Prostate gland (tissue), 2 donors: ENCODE data around the gene ADGRL2. TPM values are rescaled to one million over a fixed set of nuclear protein-coding genes. Genes with fewer than 3 reads are reported as not detected.
"Not testable (repeated sequence)": the region's sequence is repeated elsewhere in the genome, so short reads cannot be mapped to it uniquely, and the experiment has no call there.

ENCODE experiments used
- DNase-seq: peaks from one replicate; pipeline ENCODE4 v3.0.0-alpha.2; 2019; ENCODE audit warnings: low spot score
- H3K27ac ChIP-seq, 2 donors: fragments of 200-600 bp; sonication (generic); 2 replicates each; pipeline ENCODE4 v1.5.1; 2017 to 2019
- H3K27me3 ChIP-seq: fragments of 200-600 bp; sonication (generic); replicated peaks from 2 replicates; pipeline ENCODE4 v1.5.1; 2019; ENCODE audit not compliant: insufficient read depth
- H3K36me3 ChIP-seq, 2 donors: fragments of 200-600 bp; sonication (generic); 1 replicate in 1 of 2; 2 replicates in 1 of 2; pipeline versions ENCODE4 v1.5.1 to v1.8.1; 2017 to 2019
- H3K4me1 ChIP-seq: fragments of 200-600 bp; sonication (generic); replicated peaks from 2 replicates; pipeline ENCODE4 v1.5.1; 2019
- H3K4me3 ChIP-seq, 2 donors: fragments of 200-600 bp; sonication (generic); 2 replicates each; pipeline ENCODE4 v1.5.1; 2017 to 2019
- H3K9me3 ChIP-seq: fragments of 200-600 bp; sonication (generic); 2 replicates; pipeline ENCODE4 v1.5.1; 2017
- POLR2A ChIP-seq: fragments of 450-650 bp; IDR thresholded peaks from one replicate; pipeline ENCODE4 v1.6.1; 2016; ENCODE audit warnings: antibody characterized with exemption, mild to moderate bottlenecking
- POLR2AphosphoS5 ChIP-seq: sonication (generic); formaldehyde crosslinking; IDR thresholded peaks from one replicate; pipeline ENCODE4 v1.6.1; 2017; ENCODE audit warnings: antibody characterized with exemption
- WGBS: methylation state at CpG from one replicate; pipeline ENCODE4 v1.1.5; 2018; 5-methylcytosine and 5-hydroxymethylcytosine counted together
- intact Hi-C: fragments of 100-400 bp; cut with DNase I; formaldehyde crosslinking; loops from one replicate; pipeline ENCODE4 v1.14.2; 2022
- total RNA-seq, 2 donors: library from RNA; depleted of rRNA; stranded (reverse); fragments of >200 nt; gene quantifications; one replicate each; pipeline ENCODE4 v1.1.0, GENCODE V29; 2016
- TF ChIP-seq, protein P1 (sequence below), 4 experiments: fragments of 200-600 bp in 2 of 4; fragments of 450-650 bp in 2 of 4; sonication (generic) in 2 of 4; IDR thresholded peaks; 1 replicate in 3 of 4; 2 replicates in 1 of 4; pipeline ENCODE4 v1.5.1; 2016 to 2019; ENCODE audit warnings: antibody characterized with exemption in 4 of 4, mild to moderate bottlenecking in 2 of 4, moderate library complexity in 2 of 4

Gene ADGRL2
- total RNA-seq, 2 donors from 2014 or later: 34.0 to 54.0 TPM

DNA sequence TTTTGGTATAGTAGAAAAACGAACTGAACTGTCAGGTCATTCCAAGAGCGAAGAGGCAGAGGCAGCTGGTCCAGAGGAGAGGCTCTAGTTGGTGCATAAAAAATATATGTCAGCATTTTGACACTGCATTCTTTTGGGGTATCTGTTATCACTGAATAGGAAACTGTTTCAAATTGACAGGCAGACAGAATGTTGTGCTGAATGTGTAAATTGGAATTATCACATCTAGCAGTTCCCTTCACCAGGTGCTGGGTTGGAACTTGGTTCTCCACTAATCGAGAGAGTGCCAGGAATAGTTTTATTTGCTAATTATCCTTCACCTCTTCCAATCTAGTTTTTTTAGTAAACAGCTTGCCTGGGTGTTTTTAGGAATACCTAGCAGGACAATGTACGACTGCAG is 52.2 kb downstream of the ADGRL2 start:
- WGBS: 68% methylated on average over 4 of the region's 4 CpGs
- Histone ChIP-seq H3K4me3 (no peak overlapping the region), H3K36me3 (no peaks in the 10 kb centered on the region), H3K27me3 (no peaks in the 10 kb centered on the region), H3K9me3 (no peaks in the 10 kb centered on the region), H3K27ac (no peak overlapping the region), H3K4me1 (no peaks in the 10 kb centered on the region)
- no peak for DNase-seq
- TF ChIP-seq, protein P1, sequence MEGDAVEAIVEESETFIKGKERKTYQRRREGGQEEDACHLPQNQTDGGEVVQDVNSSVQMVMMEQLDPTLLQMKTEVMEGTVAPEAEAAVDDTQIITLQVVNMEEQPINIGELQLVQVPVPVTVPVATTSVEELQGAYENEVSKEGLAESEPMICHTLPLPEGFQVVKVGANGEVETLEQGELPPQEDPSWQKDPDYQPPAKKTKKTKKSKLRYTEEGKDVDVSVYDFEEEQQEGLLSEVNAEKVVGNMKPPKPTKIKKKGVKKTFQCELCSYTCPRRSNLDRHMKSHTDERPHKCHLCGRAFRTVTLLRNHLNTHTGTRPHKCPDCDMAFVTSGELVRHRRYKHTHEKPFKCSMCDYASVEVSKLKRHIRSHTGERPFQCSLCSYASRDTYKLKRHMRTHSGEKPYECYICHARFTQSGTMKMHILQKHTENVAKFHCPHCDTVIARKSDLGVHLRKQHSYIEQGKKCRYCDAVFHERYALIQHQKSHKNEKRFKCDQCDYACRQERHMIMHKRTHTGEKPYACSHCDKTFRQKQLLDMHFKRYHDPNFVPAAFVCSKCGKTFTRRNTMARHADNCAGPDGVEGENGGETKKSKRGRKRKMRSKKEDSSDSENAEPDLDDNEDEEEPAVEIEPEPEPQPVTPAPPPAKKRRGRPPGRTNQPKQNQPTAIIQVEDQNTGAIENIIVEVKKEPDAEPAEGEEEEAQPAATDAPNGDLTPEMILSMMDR (IDR thresholded peaks at IDR 0.05): no peak
- TF ChIP-seq POLR2A: no peak
- TF ChIP-seq POLR2AphosphoS5: no peak
- intact Hi-C loops: no loop called here

DNA sequence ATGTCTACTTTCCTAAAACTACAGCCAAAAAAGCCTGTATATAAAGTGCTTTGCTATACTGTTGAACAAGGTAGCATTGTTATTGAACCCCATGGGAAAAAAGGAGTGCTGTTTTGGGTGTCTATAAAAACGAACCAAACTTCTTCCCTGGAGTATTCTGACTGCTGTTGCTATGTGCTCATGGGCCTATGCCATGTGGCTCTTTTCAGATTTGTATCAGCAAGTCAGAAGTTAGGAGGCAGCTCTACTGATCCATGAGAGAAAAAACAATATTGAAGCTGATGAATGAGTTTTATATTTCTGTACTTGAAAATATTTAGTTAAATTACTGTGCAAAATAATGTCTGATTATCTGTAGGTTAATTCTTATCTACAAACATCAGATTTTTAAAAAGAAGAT is 66.5 kb downstream of the ADGRL2 start:
- TF ChIP-seq POLR2AphosphoS5 (no peak), POLR2A (no peak)
- TF ChIP-seq, protein P1 (IDR thresholded peaks at IDR 0.05): no peak
- Histone ChIP-seq H3K27ac (no peak overlapping the region), H3K27me3 (no peaks in the 10 kb centered on the region), H3K36me3 (no peaks in the 10 kb centered on the region), H3K9me3 (no peaks in the 10 kb centered on the region), H3K4me3 (no peak overlapping the region), H3K4me1 (no peaks in the 10 kb centered on the region)
- no peak for DNase-seq
- intact Hi-C loops: no loop called here
- WGBS: 7% methylated on average over 1 of the region's 1 CpG

DNA sequence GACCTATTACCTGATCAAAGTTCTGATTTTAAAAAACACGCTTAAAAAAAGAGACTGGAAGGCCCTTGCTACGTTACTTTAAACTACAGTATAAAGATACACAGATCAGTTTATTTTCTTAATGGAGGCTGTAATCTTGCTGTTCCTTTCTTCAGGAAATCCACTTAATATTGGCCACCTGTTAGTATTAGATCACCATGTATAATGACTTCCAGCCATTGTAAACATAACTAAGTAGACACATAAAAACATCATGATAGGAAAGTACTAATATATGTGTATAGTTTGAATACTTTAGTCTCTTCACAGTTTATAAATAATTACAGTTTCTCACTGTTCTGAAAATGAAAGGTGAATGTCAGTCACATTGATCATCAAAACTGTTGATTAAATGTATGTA is 68.6 kb downstream of the ADGRL2 start:
- intact Hi-C loops: no loop called here
- TF ChIP-seq POLR2A: no peak
- no peak for TF ChIP-seq POLR2AphosphoS5
- TF ChIP-seq, protein P1 (IDR thresholded peaks at IDR 0.05): no peak

DNA sequence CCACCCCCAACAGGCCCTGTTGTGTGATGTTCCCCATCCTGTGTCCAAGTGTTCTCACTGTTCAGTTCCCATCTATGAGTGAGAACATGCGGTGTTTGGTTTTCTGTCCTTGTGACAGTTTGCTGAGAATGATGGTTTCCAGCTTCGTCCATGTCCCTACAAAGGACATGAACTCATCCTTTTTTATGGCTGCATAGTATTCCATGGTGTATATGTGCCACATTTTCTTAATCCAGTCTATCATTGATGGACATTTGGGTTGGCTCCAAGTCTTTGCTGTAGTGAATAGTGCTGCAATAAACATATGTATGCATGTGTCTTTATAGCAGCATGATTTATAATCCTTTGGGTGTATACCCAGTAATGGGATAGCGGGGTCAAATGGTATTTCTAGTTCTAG is 70.4 kb downstream of the ADGRL2 start:
- H3K36me3 ChIP-seq, H3K27me3 ChIP-seq, H3K4me1 ChIP-seq, intact Hi-C loops, H3K4me3 ChIP-seq, DNase-seq, H3K9me3 ChIP-seq, H3K27ac ChIP-seq: not testable (repeated sequence)
- 93% methylated on average over 3 of the region's 3 CpGs for WGBS

More for the DNA sequence above, 68.6 kb downstream of the ADGRL2 start:
- Histone ChIP-seq H3K4me3 (no peak overlapping the region), H3K4me1 (no peaks in the 10 kb centered on the region), H3K9me3 (no peaks in the 10 kb centered on the region), H3K27ac (no peak overlapping the region), H3K36me3 (no peaks in the 10 kb centered on the region), H3K27me3 (no peaks in the 10 kb centered on the region)
- DNase-seq: no peak
- WGBS: 50% methylated on average over 2 of the region's 2 CpGs

DNA sequence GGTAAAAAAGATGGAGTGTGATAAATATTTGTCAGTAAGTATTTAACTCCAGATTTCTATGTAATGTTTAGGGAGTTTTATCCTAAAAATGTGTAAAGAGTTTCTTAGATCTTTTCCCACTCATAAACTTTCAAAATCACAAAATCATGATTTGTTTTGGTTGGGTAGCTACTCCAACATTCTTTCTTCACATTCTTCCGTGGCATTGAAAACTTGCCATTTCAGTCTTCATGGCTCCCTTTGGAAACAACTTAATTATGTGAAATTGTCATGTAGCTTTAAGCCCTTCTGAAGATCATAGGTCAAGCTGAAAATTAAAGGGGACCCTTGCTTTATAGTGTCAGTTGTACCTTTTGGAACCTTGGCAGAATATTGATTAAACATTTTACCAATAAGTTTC is 73.2 kb downstream of the ADGRL2 start:
- no peak overlapping the region for H3K27ac ChIP-seq
- TF ChIP-seq POLR2AphosphoS5 (no peak), POLR2A (no peak)
- TF ChIP-seq, protein P1 (IDR thresholded peaks at IDR 0.05): no peak
- no peaks in the 10 kb centered on the region for H3K27me3 ChIP-seq
- intact Hi-C loops: no loop called here
- 54% methylated on average over 1 of the region's 1 CpG for WGBS
- no peak overlapping the region for H3K4me3 ChIP-seq
- no peaks in the 10 kb centered on the region for H3K9me3 ChIP-seq
- DNase-seq: no peak
- H3K4me1 ChIP-seq: no peaks in the 10 kb centered on the region
- H3K36me3 ChIP-seq: no peaks in the 10 kb centered on the region
